ENCODE measurements around the gene SMIM44. TPM values are rescaled to one million over a fixed set of nuclear protein-coding genes. Genes with fewer than 3 reads are reported as not detected.

The SMIM44 gene
- total RNA-seq, 3 donors from 2014 or later = 1.1 to 5.5 (median 5.5) TPM

DNA sequence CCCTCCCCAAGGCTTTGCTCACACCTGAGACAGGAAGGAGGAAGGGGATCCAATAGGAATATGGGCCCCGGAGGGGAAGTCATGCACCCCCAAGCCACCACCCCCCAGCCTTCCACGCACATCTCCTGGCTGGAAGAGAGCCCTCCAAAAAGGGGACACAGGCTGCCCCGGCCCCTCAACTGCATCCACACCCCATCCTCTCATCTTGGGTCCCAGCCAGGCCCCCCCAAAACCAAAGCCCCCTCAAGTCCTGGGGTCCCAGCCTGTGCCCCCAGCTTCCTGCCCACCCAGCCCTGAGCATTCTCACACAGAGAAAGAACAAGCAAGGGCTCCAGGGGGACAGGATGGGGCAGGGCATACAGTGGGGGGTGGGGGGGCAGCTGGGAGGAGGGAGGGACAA lies 15.0 kb downstream of the SMIM44 start:
- no peaks in the 10 kb centered on the region for H3K9me3 ChIP-seq
- no peak for ATAC-seq
- no peaks in the 10 kb centered on the region for H3K4me1 ChIP-seq (ENCODE audit: low read depth)
- TF ChIP-seq, protein P1, sequence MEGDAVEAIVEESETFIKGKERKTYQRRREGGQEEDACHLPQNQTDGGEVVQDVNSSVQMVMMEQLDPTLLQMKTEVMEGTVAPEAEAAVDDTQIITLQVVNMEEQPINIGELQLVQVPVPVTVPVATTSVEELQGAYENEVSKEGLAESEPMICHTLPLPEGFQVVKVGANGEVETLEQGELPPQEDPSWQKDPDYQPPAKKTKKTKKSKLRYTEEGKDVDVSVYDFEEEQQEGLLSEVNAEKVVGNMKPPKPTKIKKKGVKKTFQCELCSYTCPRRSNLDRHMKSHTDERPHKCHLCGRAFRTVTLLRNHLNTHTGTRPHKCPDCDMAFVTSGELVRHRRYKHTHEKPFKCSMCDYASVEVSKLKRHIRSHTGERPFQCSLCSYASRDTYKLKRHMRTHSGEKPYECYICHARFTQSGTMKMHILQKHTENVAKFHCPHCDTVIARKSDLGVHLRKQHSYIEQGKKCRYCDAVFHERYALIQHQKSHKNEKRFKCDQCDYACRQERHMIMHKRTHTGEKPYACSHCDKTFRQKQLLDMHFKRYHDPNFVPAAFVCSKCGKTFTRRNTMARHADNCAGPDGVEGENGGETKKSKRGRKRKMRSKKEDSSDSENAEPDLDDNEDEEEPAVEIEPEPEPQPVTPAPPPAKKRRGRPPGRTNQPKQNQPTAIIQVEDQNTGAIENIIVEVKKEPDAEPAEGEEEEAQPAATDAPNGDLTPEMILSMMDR (IDR thresholded peaks at IDR 0.05) = no peak
- DNase-seq = no peak
- no peak overlapping the region for H3K4me3 ChIP-seq
- no peaks in the 10 kb centered on the region for H3K36me3 ChIP-seq (ENCODE audit: low read depth)
- intact Hi-C loops (cut with DNase I, micrococcal nuclease) = no loop called here

DNA sequence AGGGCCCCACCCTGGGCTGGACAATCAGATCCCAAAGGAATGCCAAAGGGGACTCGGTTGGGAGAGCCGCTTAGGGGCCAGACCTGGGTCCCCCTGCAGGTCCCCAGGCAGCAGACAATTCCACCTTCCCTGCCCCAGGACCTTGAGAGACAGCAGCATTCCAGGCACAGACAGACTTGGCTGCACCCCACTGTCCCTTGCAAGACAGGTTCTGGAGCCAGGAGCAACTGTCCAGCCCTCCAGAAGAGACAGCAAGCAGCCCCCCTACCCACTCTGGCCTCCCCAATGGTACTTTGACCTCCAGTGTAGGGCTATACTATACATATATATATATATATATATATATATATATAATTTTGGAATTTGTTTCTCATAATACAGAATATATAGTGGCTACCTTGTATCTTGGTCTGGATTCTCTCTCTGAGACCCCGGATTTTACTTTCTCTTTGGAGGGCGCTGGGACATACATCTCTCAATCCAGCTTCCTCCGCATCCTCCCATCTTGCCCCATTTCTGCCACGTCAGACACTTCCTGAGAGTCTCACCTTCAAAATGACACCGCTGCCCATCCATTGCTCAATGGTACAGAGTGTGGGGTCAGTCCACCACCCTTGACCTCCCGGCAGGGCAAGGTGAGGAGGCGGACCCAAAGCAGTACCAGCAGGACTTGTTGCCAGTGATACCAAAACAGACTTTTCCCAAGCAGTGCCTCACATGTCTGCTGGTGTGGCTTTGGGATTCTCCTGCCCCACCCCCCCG lies 15.6 kb downstream of the SMIM44 start:
- Histone ChIP-seq H3K4me1 (ENCODE audit: low read depth) (no peaks in the 10 kb centered on the region), H3K36me3 (ENCODE audit: low read depth) (no peaks in the 10 kb centered on the region), H3K9me3 (no peaks in the 10 kb centered on the region), H3K4me3 (no peak overlapping the region)
- no peak for DNase-seq
- intact Hi-C loops (cut with DNase I, micrococcal nuclease) = no loop called here
- TF ChIP-seq, protein P1 (IDR thresholded peaks at IDR 0.05) = no peak
- ATAC-seq = no peak

DNA sequence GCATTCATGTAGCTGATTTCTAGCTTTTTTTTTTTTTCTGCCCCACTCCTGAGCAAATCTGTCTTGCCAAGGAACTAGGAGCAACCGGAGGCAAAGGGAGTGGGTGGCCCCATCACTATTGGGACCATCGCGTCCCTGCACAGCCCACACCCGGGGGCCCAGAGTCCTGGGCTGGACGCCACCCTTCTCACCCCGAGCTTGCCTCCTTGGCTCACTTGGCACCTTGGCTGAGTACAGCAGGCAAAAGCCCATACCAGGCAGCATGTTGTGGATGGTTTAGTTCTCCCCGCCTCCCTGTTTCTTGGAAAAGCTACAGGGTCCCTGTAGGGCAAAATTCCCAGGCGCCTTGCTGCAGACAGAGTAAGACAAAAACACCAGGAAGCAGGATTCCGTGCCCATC lies 16.6 kb downstream of the SMIM44 start:
- Histone ChIP-seq H3K4me1 (ENCODE audit: low read depth) (no peaks in the 10 kb centered on the region), H3K4me3 (no peak overlapping the region), H3K36me3 (ENCODE audit: low read depth) (no peaks in the 10 kb centered on the region), H3K9me3 (no peaks in the 10 kb centered on the region)
- DNase-seq = no peak
- ATAC-seq = no peak
- intact Hi-C loops (cut with DNase I, micrococcal nuclease) = no loop called here
- TF ChIP-seq, protein P1 (IDR thresholded peaks at IDR 0.05) = no peak

DNA sequence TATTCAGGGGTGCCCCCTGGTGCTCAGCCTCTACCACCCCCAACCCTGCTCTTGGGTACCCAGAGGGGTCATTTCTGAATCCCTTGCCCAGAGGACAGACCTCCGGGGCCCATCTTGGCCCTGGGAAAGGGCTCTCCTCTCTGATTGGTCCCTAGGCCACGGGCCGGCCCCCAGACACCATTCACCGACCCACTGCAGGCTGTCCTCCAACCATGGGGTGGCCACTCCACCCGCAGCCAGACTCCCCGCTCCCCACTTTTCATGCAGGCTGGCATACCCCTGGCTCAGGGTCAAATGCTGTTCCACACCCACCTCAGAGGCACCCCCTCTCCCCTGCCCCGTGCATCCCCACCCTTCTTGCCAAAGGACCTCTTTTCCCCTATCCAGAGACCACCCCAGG lies 17.7 kb downstream of the SMIM44 start:
- H3K4me1 ChIP-seq (ENCODE audit: low read depth) = no peaks in the 10 kb centered on the region
- no peak for DNase-seq
- TF ChIP-seq, protein P1 (IDR thresholded peaks at IDR 0.05) = no peak
- no peaks in the 10 kb centered on the region for H3K36me3 ChIP-seq (ENCODE audit: low read depth)
- ATAC-seq = no peak
- no peak overlapping the region for H3K4me3 ChIP-seq
- H3K9me3 ChIP-seq = no peaks in the 10 kb centered on the region
- intact Hi-C loops (cut with DNase I, micrococcal nuclease) = no loop called here

DNA sequence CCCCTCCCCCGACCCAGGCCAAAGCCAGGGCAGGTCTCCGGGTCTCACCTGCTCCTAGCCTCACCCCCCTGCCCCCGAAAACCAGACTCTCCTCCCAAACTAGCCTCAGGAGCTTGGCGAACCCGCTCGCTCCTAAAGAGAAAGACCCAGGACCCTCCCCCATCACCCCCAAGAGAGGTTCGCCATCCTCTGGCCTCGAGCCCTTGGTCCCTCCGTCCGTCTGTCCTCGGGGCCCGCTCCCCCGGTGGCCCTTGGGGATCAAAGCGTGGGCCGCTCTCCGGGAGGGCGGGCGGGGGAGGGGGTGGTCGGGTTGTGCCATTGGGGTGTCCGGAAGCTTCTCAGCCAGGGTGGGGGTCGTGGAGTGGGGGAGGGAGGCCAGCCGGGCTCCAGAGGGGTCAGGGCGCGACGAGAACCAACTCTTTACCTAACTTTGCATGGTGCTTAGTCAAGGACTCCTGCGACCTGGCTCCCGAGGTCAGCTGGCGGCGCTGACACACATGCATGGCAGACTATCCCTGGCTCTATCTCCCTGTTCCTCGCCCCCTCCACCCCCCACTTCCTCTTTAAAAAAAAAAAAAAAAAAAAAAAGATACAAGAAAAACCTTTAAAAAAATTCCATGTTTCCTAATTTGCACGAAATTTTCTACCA lies 18.5 kb downstream of the SMIM44 start:
- intact Hi-C loops (cut with DNase I, micrococcal nuclease) = no loop called here
- Histone ChIP-seq H3K4me1 (ENCODE audit: low read depth) (no peaks in the 10 kb centered on the region), H3K4me3 (no peak overlapping the region), H3K9me3 (no peaks in the 10 kb centered on the region), H3K36me3 (ENCODE audit: low read depth) (no peaks in the 10 kb centered on the region)
- ATAC-seq (no peak), DNase-seq (no peak)
- TF ChIP-seq, protein P1 (IDR thresholded peaks at IDR 0.05) = no peak
